Kidney (tissue), 14 donors: Measurements from ENCODE around the gene ERCC8. TPM values are rescaled to one million over a fixed set of nuclear protein-coding genes. Genes with fewer than 3 reads are reported as not detected.

ENCODE experiments used
- DNase-seq, 5 donors: peaks; one replicate each; pipeline ENCODE4 v3.0.0-alpha.2; 2013 to 2020
- FAIRE-seq: peaks from 2 replicates; lab custom pipeline; 2012; peaks lifted over from hg19 to GRCh38; lab: Jason Lieb, UNC
- H3K27ac ChIP-seq, 2 donors: one replicate each; pipeline ENCODE4 v1.7.0; 2013; ENCODE audit warnings: low read depth in 2 of 2, low read length in 2 of 2, inconsistent platforms in 1 of 2
- H3K27me3 ChIP-seq: one replicate; pipeline ENCODE4 v1.7.1; 2013; ENCODE audit warnings: low read length, inconsistent platforms; ENCODE audit not compliant: control insufficient read depth, insufficient read depth
- H3K36me3 ChIP-seq, 3 donors: one replicate each; pipeline versions ENCODE4 v1.7.0 to v1.7.1; 2013; ENCODE audit warnings: low read length in 3 of 3, control low read depth in 1 of 3, inconsistent platforms in 1 of 3; ENCODE audit not compliant: insufficient read depth in 3 of 3, control insufficient read depth in 2 of 3
- H3K4me1 ChIP-seq, 3 donors: one replicate each; pipeline versions ENCODE4 v1.7.0 to v1.7.1; 2013; ENCODE audit warnings: low read length in 3 of 3, inconsistent platforms in 1 of 3, low read depth in 1 of 3; ENCODE audit not compliant: control insufficient read depth in 2 of 3, insufficient read depth in 2 of 3
- H3K4me3 ChIP-seq, 3 donors: one replicate each; pipeline versions ENCODE4 v1.7.0 to v1.8.1; 2013; ENCODE audit warnings: low read length in 3 of 3, control low read depth in 1 of 3, inconsistent platforms in 1 of 3
- H3K9ac ChIP-seq, 3 donors: one replicate each; pipeline versions ENCODE4 v1.7.0 to v1.7.1; 2013; ENCODE audit warnings: low read length in 3 of 3, control low read depth in 1 of 3, inconsistent platforms in 1 of 3
- H3K9me3 ChIP-seq, 3 donors: one replicate each; pipeline versions ENCODE4 v1.7.0 to v1.7.1; 2013; ENCODE audit warnings: low read length in 3 of 3, control low read depth in 1 of 3, inconsistent platforms in 1 of 3; ENCODE audit not compliant: control insufficient read depth in 2 of 3, insufficient read depth in 1 of 3
- CTCF ChIP-seq: IDR thresholded peaks from 3 replicates; pipeline ENCODE4 v1.5.1; 2012; ENCODE audit warnings: mild to moderate bottlenecking, moderate library complexity, borderline replicate concordance; ENCODE audit not compliant: insufficient read depth; ENCODE audit errors: extremely low read depth
- intact Hi-C: fragments of 100-400 bp; cut with DNase I; formaldehyde crosslinking; loops from one replicate; pipeline ENCODE4 v1.11.1; 2022
- polyA plus RNA-seq: library from polyadenylated mRNA; stranded (reverse); fragments of 350-450 nt; fragmentation: Illumina TruSeq; extraction: RNeasy Lipid Tissue Mini Kit (QIAGEN cat#74804); gene quantifications from one replicate; pipeline ENCODE4 v1.2.3, GENCODE V29; 2014; ENCODE audit warnings: low read depth, low replicate concordance; ENCODE audit not compliant: insufficient read depth
- total RNA-seq: library from RNA; stranded (reverse); fragmentation: NEBNext Ultra II Directional; extraction: Animal tissue kit (Norgen Biotek cat#: 25700); gene quantifications from one replicate; pipeline ENCODE4 v1.2.1, GENCODE V29; 2021
- donor health status: control.
- donor health status: control.
- donor health status: control.
- donor health status: control.
- donor health status: control.
- donor health status: DM: yes; HTN: yes; CAD: no.
- donor health status: Normal renal cell carcinoma (clear cell type).

ERCC8 gene
- total and polyA plus RNA-seq, 2 donors from 2014 or later = 6.6 to 11.5 TPM

GRCh38 chr5:60887096-60887495 is 57.8 kb downstream of the ERCC8 start:
- H3K9ac ChIP-seq = no peak overlapping the region
- no peak for DNase-seq
- no peak for TF ChIP-seq CTCF
- H3K9me3 ChIP-seq = no peaks in the 10 kb centered on the region
- H3K27ac ChIP-seq = no peak overlapping the region
- intact Hi-C loops = no loop called here
- H3K36me3 ChIP-seq = peaks cover 0 to under 1% (median 0%) of the 10 kb centered on the region in 3 donors
- H3K4me1 ChIP-seq = no peaks in the 10 kb centered on the region
- H3K27me3 ChIP-seq = no peaks in the 10 kb centered on the region
- no peak for FAIRE-seq
- no peak overlapping the region for H3K4me3 ChIP-seq

DNA sequence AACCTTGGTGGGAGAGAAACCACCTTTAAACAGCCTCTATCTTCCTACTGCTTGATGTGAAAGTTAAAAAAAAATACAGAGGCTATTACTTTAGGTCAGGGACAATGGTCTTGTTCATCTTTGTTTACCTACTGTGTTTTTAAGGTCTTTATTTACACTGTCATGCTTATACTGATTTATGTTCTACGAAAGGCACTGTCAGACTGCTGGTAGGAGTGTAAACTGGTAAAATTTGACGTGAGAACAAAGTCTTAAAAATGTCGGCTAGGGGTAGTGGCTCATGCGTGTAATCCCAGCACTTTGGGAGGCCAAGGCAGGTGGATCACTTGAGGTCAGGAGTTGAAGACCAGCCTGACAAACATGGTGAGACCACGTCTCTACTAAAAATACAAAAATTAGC is 58.7 kb downstream of the ERCC8 start:
- DNase-seq (no peak), FAIRE-seq (no peak)
- H3K4me3 ChIP-seq = no peak overlapping the region
- H3K9me3 ChIP-seq = no peaks in the 10 kb centered on the region
- no peak overlapping the region for H3K9ac ChIP-seq
- TF ChIP-seq CTCF = no peak
- no peaks in the 10 kb centered on the region for H3K27me3 ChIP-seq
- intact Hi-C loops = no loop called here
- no peak overlapping the region for H3K27ac ChIP-seq
- H3K4me1 ChIP-seq = no peaks in the 10 kb centered on the region
- H3K36me3 ChIP-seq = no peaks in the 10 kb centered on the region

- no peak overlapping the region for H3K27ac ChIP-seq
- no peaks in the 10 kb centered on the region for H3K9me3 ChIP-seq
- H3K36me3 ChIP-seq = no peaks in the 10 kb centered on the region
- FAIRE-seq = no peak
- TF ChIP-seq CTCF = peak; percentile 41
- no peak overlapping the region for H3K9ac ChIP-seq
- intact Hi-C loops = no loop called here
- H3K4me3 ChIP-seq = no peak overlapping the region
- H3K4me1 ChIP-seq = no peaks in the 10 kb centered on the region
- H3K27me3 ChIP-seq = no peaks in the 10 kb centered on the region
- no peak for DNase-seq
Observed at GRCh38 chr5:60883229-60883628, 61.6 kb downstream of the ERCC8 start.

GRCh38 chr5:60872892-60873291 is 72.0 kb downstream of the ERCC8 start:
- FAIRE-seq (no peak), DNase-seq (no peak)
- H3K36me3 ChIP-seq = peaks cover 0 to 5% (median 0%) of the 10 kb centered on the region in 3 donors
- peaks cover 0 to 2% (median 0%) of the 10 kb centered on the region in 3 donors for H3K9me3 ChIP-seq
- no peaks in the 10 kb centered on the region for H3K4me1 ChIP-seq
- no peak overlapping the region for H3K4me3 ChIP-seq
- no peak overlapping the region for H3K9ac ChIP-seq
- no peak for TF ChIP-seq CTCF
- no peaks in the 10 kb centered on the region for H3K27me3 ChIP-seq
- intact Hi-C loops = no loop called here
- H3K27ac ChIP-seq = no peak overlapping the region
